ENCODE data around the gene TMEM225B.
"Not testable (repeated sequence)": the region's sequence is repeated elsewhere in the genome, so short reads cannot be mapped to it uniquely, and the experiment has no call there.

TMEM225B gene, protein sequence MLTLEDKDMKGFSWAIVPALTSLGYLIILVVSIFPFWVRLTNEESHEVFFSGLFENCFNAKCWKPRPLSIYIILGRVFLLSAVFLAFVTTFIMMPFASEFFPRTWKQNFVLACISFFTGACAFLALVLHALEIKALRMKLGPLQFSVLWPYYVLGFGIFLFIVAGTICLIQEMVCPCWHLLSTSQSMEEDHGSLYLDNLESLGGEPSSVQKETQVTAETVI

GRCh38 chr7:99597762-99598501 lies at the start of gene TMEM225B:
Gene TMEM225B, plus strand, starts transcription at chr7:99598267. Its CDS starts 6,122 bp downstream, at chr7:99604389.
- no peak for DNase-seq (ENCODE audit: low spot score)

DNA sequence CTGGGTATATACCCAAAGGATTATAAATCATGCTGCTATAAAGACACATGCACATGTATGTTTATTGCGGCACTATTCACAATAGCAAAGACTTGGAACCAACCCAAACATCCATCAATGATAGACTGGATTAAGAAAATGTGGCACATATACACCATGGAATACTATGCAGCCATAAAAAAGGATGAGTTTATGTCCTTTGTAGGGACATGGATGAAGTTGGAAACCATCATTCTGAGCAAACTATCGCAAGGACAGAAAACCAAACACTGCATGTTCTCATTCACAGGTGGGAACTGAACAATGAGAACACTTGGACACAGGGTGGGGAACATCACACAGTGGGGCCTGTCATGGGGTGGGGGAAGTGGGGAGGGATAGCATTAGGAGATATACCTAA lies 48.5 kb upstream of the TMEM225B start:
- in situ Hi-C loops (cut with MboI; ENCODE audit: low sequenced_read_pairs, unreplicated experiment); DNase-seq (ENCODE audit: low spot score): not testable (repeated sequence)

More at GRCh38 chr7:99597762-99598501, at the start of gene TMEM225B:
- no peak for TF ChIP-seq CTCF (IDR thresholded peaks at IDR 0.05; ENCODE audit: borderline replicate concordance, control extremely low read depth, extremely low read depth, insufficient read depth, missing control alignments)
- in situ Hi-C loops (cut with MboI; ENCODE audit: low sequenced_read_pairs, unreplicated experiment): no loop called here

GRCh38 chr7:99551334-99551733 lies 46.7 kb upstream of the TMEM225B start:
- in situ Hi-C loops (cut with MboI; ENCODE audit: low sequenced_read_pairs, unreplicated experiment): no loop called here

DNA sequence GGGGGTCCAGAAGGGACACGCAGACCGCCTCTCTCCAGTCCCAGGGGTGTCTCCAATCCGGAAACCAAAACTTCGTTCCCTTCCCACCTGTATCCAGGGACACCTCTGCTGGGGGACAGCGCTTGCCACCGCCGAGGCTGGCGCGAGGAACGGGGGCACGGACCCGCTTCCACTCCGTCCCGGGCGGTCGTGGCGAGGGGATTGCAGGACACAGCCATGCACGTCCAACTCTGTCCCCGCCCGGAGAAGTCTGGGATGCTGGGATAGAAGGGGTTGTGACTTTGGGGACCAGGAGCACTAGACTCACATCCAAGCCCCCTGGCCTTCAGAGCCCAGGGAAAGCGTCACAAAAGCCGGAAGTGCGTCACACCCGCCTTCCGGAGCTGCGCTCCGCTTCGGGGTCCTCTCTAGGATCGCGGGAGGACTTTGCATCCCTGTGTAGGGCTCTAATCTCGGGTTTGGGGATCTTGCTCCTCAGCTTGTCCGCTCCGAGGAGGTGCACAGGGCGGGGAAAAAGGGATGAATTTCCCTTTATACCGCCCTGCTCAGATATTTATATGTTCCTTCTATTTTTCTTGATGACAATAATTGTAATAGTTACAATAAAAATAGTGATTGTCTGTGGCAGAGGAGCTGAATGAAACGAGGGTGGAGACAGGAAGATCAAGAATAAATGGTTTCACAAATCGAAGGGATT lies 46.2 kb upstream of the TMEM225B start, which contains the start of gene FAM200A:
TSS of gene FAM200A (minus strand) at position 348 of the 697 bp plus-strand sequence. CDS start 3,707 bp downstream, outside the sequence.
- in situ Hi-C loops (cut with MboI; ENCODE audit: low sequenced_read_pairs, unreplicated experiment): no loop called here
- TF ChIP-seq CTCF (IDR thresholded peaks at IDR 0.05; ENCODE audit: borderline replicate concordance, control extremely low read depth, extremely low read depth, insufficient read depth, missing control alignments): no peak
- peak; percentile 94 for DNase-seq (ENCODE audit: low spot score)

More at GRCh38 chr7:99551334-99551733, 46.7 kb upstream of the TMEM225B start:
- TF ChIP-seq CTCF (IDR thresholded peaks at IDR 0.05; ENCODE audit: borderline replicate concordance, control extremely low read depth, extremely low read depth, insufficient read depth, missing control alignments): no peak
- DNase-seq (ENCODE audit: low spot score): no peak

DNA sequence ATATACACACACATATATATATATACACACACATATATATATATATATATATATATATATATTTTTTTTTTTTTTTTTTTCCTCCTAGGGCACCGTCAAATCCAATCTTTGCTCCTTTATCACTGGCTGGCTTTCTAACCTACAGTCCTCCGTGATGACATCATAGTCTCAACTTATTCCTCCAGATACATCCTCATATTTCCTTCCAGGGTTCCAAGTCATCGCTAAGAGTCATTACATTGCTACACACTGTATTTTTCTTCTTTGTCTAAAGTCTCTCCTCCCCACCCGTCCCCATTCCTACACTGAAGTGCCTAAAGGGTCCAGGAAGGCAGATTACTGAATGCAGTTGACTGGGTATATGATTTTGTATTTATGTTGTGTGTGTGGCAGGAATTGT lies 45.0 kb upstream of the TMEM225B start:
- no peak for TF ChIP-seq CTCF (IDR thresholded peaks at IDR 0.05; ENCODE audit: borderline replicate concordance, control extremely low read depth, extremely low read depth, insufficient read depth, missing control alignments)
- in situ Hi-C loops (cut with MboI; ENCODE audit: low sequenced_read_pairs, unreplicated experiment): no loop called here
- DNase-seq (ENCODE audit: low spot score): no peak

DNA sequence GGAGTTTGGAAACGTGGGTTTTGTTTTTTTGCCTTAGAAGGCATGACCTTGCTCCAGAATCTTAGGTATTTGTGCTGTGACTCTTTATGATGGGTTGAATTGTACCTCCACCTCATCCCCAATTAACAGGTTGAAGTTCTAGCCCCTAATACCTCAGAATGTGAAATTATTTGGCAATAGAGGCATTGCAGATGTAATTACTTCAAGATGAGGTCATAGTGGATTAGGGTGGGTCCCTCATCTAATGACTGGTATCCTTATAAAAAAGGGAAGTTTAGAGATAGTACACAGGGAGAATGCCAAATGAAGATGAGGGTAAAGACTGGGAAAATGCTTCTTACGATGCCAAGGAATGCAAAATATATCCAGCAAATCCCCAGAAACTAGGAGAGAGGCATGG lies 43.1 kb upstream of the TMEM225B start:
- no peak for TF ChIP-seq CTCF (IDR thresholded peaks at IDR 0.05; ENCODE audit: borderline replicate concordance, control extremely low read depth, extremely low read depth, insufficient read depth, missing control alignments)
- in situ Hi-C loops (cut with MboI; ENCODE audit: low sequenced_read_pairs, unreplicated experiment): no loop called here
- DNase-seq (ENCODE audit: low spot score): no peak
